HG02642 (cell line): ENCODE results near the gene THRSP.
"Not testable (repeated sequence)": the region's sequence is repeated elsewhere in the genome, so short reads cannot be mapped to it uniquely, and the experiment has no call there.

Source experiments
- ATAC-seq: cut with Tn5 transposase; IDR thresholded peaks from one replicate; pipeline ENCODE4 v1.9.1; 2021; ENCODE audit warnings: mild to moderate bottlenecking; ENCODE audit not compliant: unreplicated experiment, poor library complexity

The THRSP gene

GRCh38 chr11:78063440-78064181, at the start of gene THRSP:
Gene THRSP (plus strand): TSS chr11:78063861. CDS start chr11:78063882, 21 bp downstream.
- ATAC-seq: no peak

GRCh38 chr11:78014937-78015520, 48.6 kb upstream of the THRSP start:
- not testable (repeated sequence) for ATAC-seq

GRCh38 chr11:78015878-78016277, 47.8 kb upstream of the THRSP start:
- ATAC-seq: no peak

GRCh38 chr11:78019808-78020207, 43.9 kb upstream of the THRSP start:
- no peak for ATAC-seq

GRCh38 chr11:78020246-78020645, 43.4 kb upstream of the THRSP start:
- ATAC-seq: no peak

GRCh38 chr11:78021611-78022010, 42.0 kb upstream of the THRSP start:
- no peak for ATAC-seq

- ATAC-seq: no peak
Measured at GRCh38 chr11:78022397-78023396, 41.0 kb upstream of the THRSP start, which contains the start of gene KCTD14. Gene KCTD14 (minus strand): TSS chr11:78023276. CDS start chr11:78023249, 27 bp downstream.

GRCh38 chr11:78023426-78023825, 40.2 kb upstream of the THRSP start:
- ATAC-seq: no peak

GRCh38 chr11:78025378-78025777, 38.3 kb upstream of the THRSP start:
- no peak for ATAC-seq

- ATAC-seq: no peak
Measured at GRCh38 chr11:78027759-78028158, 35.9 kb upstream of the THRSP start.

GRCh38 chr11:78028423-78028822, 35.2 kb upstream of the THRSP start:
- not testable (repeated sequence) for ATAC-seq

GRCh38 chr11:78030429-78031325, 33.0 kb upstream of the THRSP start:
- ATAC-seq: no peak

GRCh38 chr11:78031629-78032028, 32.0 kb upstream of the THRSP start:
- peak; percentile 74 for ATAC-seq

GRCh38 chr11:78032090-78032489, 31.6 kb upstream of the THRSP start:
- ATAC-seq: no peak

- ATAC-seq: no peak
Measured at GRCh38 chr11:78033040-78033439, 30.6 kb upstream of the THRSP start.

- ATAC-seq: no peak
Measured at GRCh38 chr11:78034623-78035022, 29.0 kb upstream of the THRSP start.

- ATAC-seq: no peak
Measured at GRCh38 chr11:78036313-78036712, 27.3 kb upstream of the THRSP start.

GRCh38 chr11:78037056-78037455, 26.6 kb upstream of the THRSP start:
- no peak for ATAC-seq

GRCh38 chr11:78037825-78038620, 25.6 kb upstream of the THRSP start:
- ATAC-seq: no peak
